HL-60 (cell line): Measurements from ENCODE around the gene MSI2.

Experiments
- CTCF ChIP-seq: IDR thresholded peaks from one replicate; pipeline ENCODE4 v1.5.1; 2011; ENCODE audit warnings: low read length, control low read depth, inconsistent platforms; ENCODE audit not compliant: insufficient read depth
- GABPA ChIP-seq: IDR thresholded peaks from 2 replicates; pipeline ENCODE4 v1.6.1; 2012; ENCODE audit warnings: low read depth
- POLR2AphosphoS5 ChIP-seq: IDR thresholded peaks from 2 replicates; pipeline ENCODE4 v1.6.1; 2012; ENCODE audit warnings: low read depth

GRCh38 chr17:57650548-57650947 is 394.2 kb downstream of the MSI2 start:
- TF ChIP-seq CTCF: no peak
- no peak for TF ChIP-seq POLR2AphosphoS5
- TF ChIP-seq GABPA: no peak
